H9 (cell line): Measurements from ENCODE around the gene SHISA9. TPM values are rescaled to one million over a fixed set of nuclear protein-coding genes. Genes with fewer than 3 reads are reported as not detected.
A peak's percentile ranks its signal among the peaks of the same experiment; 100 is the strongest.

Source experiments
- DNase-seq: peaks from one replicate; pipeline ENCODE4 v3.0.0-alpha.2; 2017
- H2AFZ ChIP-seq: one replicate; pipeline ENCODE4 v1.6.1; 2013; ENCODE audit warnings: mild to moderate bottlenecking, low read length, control low read depth, moderate library complexity
- H2AK5ac ChIP-seq: 2 replicates; pipeline ENCODE4 v1.6.1; 2013; ENCODE audit warnings: low read length, control low read depth, mixed read lengths; ENCODE audit not compliant: insufficient read length
- H2BK120ac ChIP-seq: one replicate; pipeline ENCODE4 v1.6.1; 2013; ENCODE audit warnings: low read depth, mild to moderate bottlenecking, low read length, control low read depth, inconsistent platforms; ENCODE audit not compliant: poor library complexity, severe bottlenecking
- H2BK12ac ChIP-seq: 2 replicates; pipeline ENCODE4 v1.6.1; 2013; ENCODE audit warnings: low read length, control low read depth, mixed read lengths, low read depth; ENCODE audit not compliant: insufficient read length
- H2BK15ac ChIP-seq: 2 replicates; pipeline ENCODE4 v1.6.1; 2013; ENCODE audit warnings: low read depth, low read length, control low read depth
- H2BK20ac ChIP-seq: one replicate; pipeline ENCODE4 v1.6.1; 2013; ENCODE audit warnings: low read depth, mild to moderate bottlenecking, low read length, control low read depth, inconsistent platforms; ENCODE audit not compliant: poor library complexity, severe bottlenecking
- H2BK5ac ChIP-seq: 2 replicates; pipeline ENCODE4 v1.6.1; 2013; ENCODE audit warnings: low read length, control low read depth, mixed read lengths; ENCODE audit not compliant: insufficient read length
- H3K14ac ChIP-seq: 2 replicates; pipeline ENCODE4 v1.6.1; 2013; ENCODE audit warnings: low read length, control low read depth; ENCODE audit not compliant: insufficient read depth
- H3K18ac ChIP-seq: 2 replicates; pipeline ENCODE4 v1.6.1; 2013; ENCODE audit warnings: low read depth, mild to moderate bottlenecking, mixed read lengths, low read length, control low read depth; ENCODE audit not compliant: insufficient read length
- H3K23ac ChIP-seq: 2 replicates; pipeline ENCODE4 v1.6.1; 2013; ENCODE audit warnings: low read length, control low read depth, mixed read lengths, low read depth; ENCODE audit not compliant: insufficient read length
- H3K23me2 ChIP-seq: 2 replicates; pipeline ENCODE4 v1.6.1; 2013; ENCODE audit warnings: low read depth, mild to moderate bottlenecking, mixed read lengths, low read length, control low read depth; ENCODE audit not compliant: insufficient read length, poor library complexity, severe bottlenecking
- H3K27ac ChIP-seq: 2 replicates; pipeline ENCODE4 v1.5.1; 2013; ENCODE audit warnings: low read length, control low read depth, mixed read lengths, low read depth; ENCODE audit not compliant: insufficient read length
- H3K27me3 ChIP-seq: 2 replicates; pipeline ENCODE4 v1.6.1; 2013; ENCODE audit warnings: low read length, control low read depth, inconsistent platforms; ENCODE audit not compliant: insufficient read depth
- H3K4ac ChIP-seq: 2 replicates; pipeline ENCODE4 v1.6.1; 2013; ENCODE audit warnings: low read depth, mild to moderate bottlenecking, control low read depth, inconsistent platforms, low read length, moderate library complexity
- H3K4me1 ChIP-seq: 2 replicates; pipeline ENCODE4 v1.6.1; 2013; ENCODE audit warnings: low read length, control low read depth, inconsistent platforms; ENCODE audit not compliant: insufficient read depth
- H3K4me2 ChIP-seq: 2 replicates; pipeline ENCODE4 v1.6.1; 2013; ENCODE audit warnings: low read length, control low read depth, mixed read lengths; ENCODE audit not compliant: insufficient read length, insufficient read depth
- H3K56ac ChIP-seq: 2 replicates; pipeline ENCODE4 v1.6.1; 2013; ENCODE audit warnings: low read depth, mild to moderate bottlenecking, mixed read lengths, low read length, control low read depth; ENCODE audit not compliant: insufficient read length
- H3K79me1 ChIP-seq: 2 replicates; pipeline ENCODE4 v1.6.1; 2013; ENCODE audit warnings: low read depth, mild to moderate bottlenecking, moderate library complexity, low read length, control low read depth, inconsistent platforms; ENCODE audit not compliant: insufficient read depth, poor library complexity, severe bottlenecking
- H3K79me2 ChIP-seq: 2 replicates; pipeline ENCODE4 v1.6.1; 2013; ENCODE audit warnings: low read length, control low read depth, inconsistent platforms; ENCODE audit not compliant: insufficient read depth
- H3K9ac ChIP-seq: 2 replicates; pipeline ENCODE4 v1.6.1; 2013; ENCODE audit warnings: low read length, control low read depth, mixed read lengths; ENCODE audit not compliant: insufficient read length; ENCODE audit errors: extremely low read depth
- H3K9me3 ChIP-seq: one replicate; pipeline ENCODE4 v1.6.1; 2013; ENCODE audit warnings: low read depth, low read length, inconsistent platforms; ENCODE audit not compliant: control insufficient read depth
- H3T11ph ChIP-seq: one replicate; pipeline ENCODE4 v1.6.1; 2013; ENCODE audit warnings: mild to moderate bottlenecking, low read length, control low read depth, inconsistent platforms
- H4K20me1 ChIP-seq: one replicate; pipeline ENCODE4 v1.6.1; 2013; ENCODE audit not compliant: control insufficient read depth, insufficient read length, insufficient read depth
- H4K5ac ChIP-seq: 2 replicates; pipeline ENCODE4 v1.6.1; 2013; ENCODE audit warnings: low read depth, mild to moderate bottlenecking, mixed read lengths, low read length, control low read depth; ENCODE audit not compliant: insufficient read length
- H4K8ac ChIP-seq: replicated peaks from 2 replicates; pipeline ENCODE4 v1.6.1; 2013; ENCODE audit warnings: low read length, control low read depth, mixed read lengths, low read depth; ENCODE audit not compliant: insufficient read length
- H4K91ac ChIP-seq: 2 replicates; pipeline ENCODE4 v1.6.1; 2013; ENCODE audit warnings: low read depth, mild to moderate bottlenecking, moderate library complexity, mixed read lengths, low read length, control low read depth; ENCODE audit not compliant: insufficient read length
- H3K27ac Mint-ChIP-seq, 3 experiments: 2 replicates in 2 of 3; 3 replicates in 1 of 3; pipeline ENCODE4 v1.8.0; 2020 to 2021; ENCODE audit warnings: mixed read lengths in 3 of 3, mild to moderate bottlenecking in 1 of 3, moderate library complexity in 1 of 3
- H3K27me3 Mint-ChIP-seq: 2 replicates; pipeline ENCODE4 v1.8.0; 2021; ENCODE audit warnings: low read depth, mild to moderate bottlenecking, moderate library complexity, mixed read lengths
- H3K36me3 Mint-ChIP-seq, 3 experiments: 2 replicates in 2 of 3; 3 replicates in 1 of 3; pipeline ENCODE4 v1.8.0; 2020 to 2021; ENCODE audit warnings: low read depth in 3 of 3, mixed read lengths in 3 of 3; ENCODE audit not compliant: insufficient read depth in 1 of 3
- H3K4me1 Mint-ChIP-seq, 2 experiments: 2 replicates each; pipeline ENCODE4 v1.8.0; 2020; ENCODE audit warnings: mixed read lengths in 2 of 2
- H3K4me3 Mint-ChIP-seq, 2 experiments: 2 replicates in 1 of 2; 3 replicates in 1 of 2; pipeline ENCODE4 v1.8.0; 2020 to 2021; ENCODE audit warnings: mild to moderate bottlenecking in 2 of 2, mixed read lengths in 2 of 2, moderate library complexity in 1 of 2
- H3K9me3 Mint-ChIP-seq, 2 experiments: 2 replicates in 1 of 2; 3 replicates in 1 of 2; pipeline ENCODE4 v1.8.0; 2020; ENCODE audit warnings: mild to moderate bottlenecking in 2 of 2, mixed read lengths in 2 of 2, moderate library complexity in 1 of 2
- CTCF ChIP-seq: fragments of 200-600 bp; sonication (generic); conservative IDR thresholded peaks from 3 replicates; pipeline ENCODE4 v1.8.0; 2021; ENCODE audit warnings: antibody characterized with exemption, mild to moderate bottlenecking
- WGBS: extraction: QIAGEN DNeasy Blood & Tissue Kit; methylation state at CpG from one replicate; pipeline ENCODE4 v1.1.7; 2013; ENCODE audit warnings: missing lambda C conversion rate, low lambda C conversion rate, mixed read lengths; ENCODE audit not compliant: insufficient read length; ENCODE audit errors: extremely low coverage; 5-methylcytosine and 5-hydroxymethylcytosine counted together
- total RNA-seq: library from RNA; stranded (reverse); gene quantifications from 2 replicates; pipeline ENCODE4 v1.2.1, GENCODE V29; 2021

Gene SHISA9
- total RNA-seq, 1 experiment from 2014 or later: 7.0 TPM

- no peaks in the 10 kb centered on the region for H3K27me3 Mint-ChIP-seq
- H3K36me3 Mint-ChIP-seq: peaks cover 0 to 9% (median 4%) of the 10 kb centered on the region in 3 experiments; a peak in 4 of 7 replicates
- Histone ChIP-seq H3K4me2 (no peak overlapping the region), H3K9ac (no peak overlapping the region), H2BK12ac (no peak overlapping the region), H4K5ac (no peak overlapping the region), H2BK20ac (no peak overlapping the region), H3K27ac (no peak overlapping the region), H3K18ac (no peak overlapping the region), H2BK15ac (no peak overlapping the region), H2BK5ac (no peak overlapping the region), H2AK5ac (no peak overlapping the region), H3K79me1 (no peaks in the 10 kb centered on the region), H3K56ac (no peak overlapping the region), H3K9me3 (no peaks in the 10 kb centered on the region), H3K4me1 (peaks cover 11% of the 10 kb centered on the region), H3K23me2 (no peaks in the 10 kb centered on the region), H3K27me3 (no peaks in the 10 kb centered on the region), H3K4ac (no peak overlapping the region), H2AFZ (no peak overlapping the region), H4K8ac (no peak overlapping the region), H3K23ac (no peak overlapping the region), H4K91ac (no peak overlapping the region), H3K14ac (no peak overlapping the region), H2BK120ac (no peak overlapping the region), H4K20me1 (no peaks in the 10 kb centered on the region), H3K79me2 (peaks cover 4% of the 10 kb centered on the region; the same call in 1 of the 2 replicates), H3T11ph (no peak overlapping the region)
- no peak for DNase-seq
- H3K27ac Mint-ChIP-seq: 0 out of 7 replicates have a peak overlapping the region, but pooled peaks of 1 of the 3 experiments have one; percentile 15
- peaks cover 19 to 20% of the 10 kb centered on the region in 2 experiments for H3K4me1 Mint-ChIP-seq
- WGBS: no CpG with 5 or more reads among the region's 1 CpG
- no peak for TF ChIP-seq CTCF
- H3K4me3 Mint-ChIP-seq: no peak overlapping the region
- H3K9me3 Mint-ChIP-seq: peaks cover 0 to 4% of the 10 kb centered on the region in 2 experiments; a peak in 1 of 5 replicates
Observed at GRCh38 chr16:12951392-12951791, 50.0 kb downstream of the SHISA9 start.
